NCI-H82 (cell line): ENCODE results near the gene SAE1.
A peak's percentile ranks its signal among the peaks of the same experiment; 100 is the strongest.
"Not testable (repeated sequence)": the region's sequence is repeated elsewhere in the genome, so short reads cannot be mapped to it uniquely, and the experiment has no call there.

Experiments used
- DNase-seq: peaks from one replicate; lab custom pipeline; 2025; lab: John Stamatoyannopoulos, UW

Gene SAE1

GRCh38 chr19:47240996-47241918, 110.6 kb downstream of the SAE1 start:
- peak; percentile 75 for DNase-seq

GRCh38 chr19:47241919-47242577, 111.4 kb downstream of the SAE1 start:
- no peak for DNase-seq

DNA sequence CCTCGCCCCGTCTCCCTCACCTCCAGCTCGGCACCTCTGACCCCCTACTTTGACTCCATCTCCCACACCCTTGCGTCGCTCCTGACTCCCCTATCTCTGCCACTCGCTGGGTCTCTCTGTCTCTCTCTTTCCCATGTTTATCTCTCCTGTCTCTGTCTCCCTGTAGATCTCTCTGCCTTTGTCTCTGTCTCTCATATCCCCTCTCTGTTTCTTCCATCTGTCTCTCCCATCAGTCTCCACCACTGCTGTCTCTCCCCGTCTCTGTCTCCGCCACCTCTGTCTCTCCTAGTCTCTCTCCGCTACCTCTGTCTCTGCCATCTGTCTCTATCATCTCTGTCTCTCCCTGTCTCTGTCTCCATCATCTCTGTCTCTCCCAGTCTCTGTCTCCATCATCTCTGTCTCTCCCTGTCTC, 112.7 kb downstream of the SAE1 start:
- DNase-seq = no peak

DNA sequence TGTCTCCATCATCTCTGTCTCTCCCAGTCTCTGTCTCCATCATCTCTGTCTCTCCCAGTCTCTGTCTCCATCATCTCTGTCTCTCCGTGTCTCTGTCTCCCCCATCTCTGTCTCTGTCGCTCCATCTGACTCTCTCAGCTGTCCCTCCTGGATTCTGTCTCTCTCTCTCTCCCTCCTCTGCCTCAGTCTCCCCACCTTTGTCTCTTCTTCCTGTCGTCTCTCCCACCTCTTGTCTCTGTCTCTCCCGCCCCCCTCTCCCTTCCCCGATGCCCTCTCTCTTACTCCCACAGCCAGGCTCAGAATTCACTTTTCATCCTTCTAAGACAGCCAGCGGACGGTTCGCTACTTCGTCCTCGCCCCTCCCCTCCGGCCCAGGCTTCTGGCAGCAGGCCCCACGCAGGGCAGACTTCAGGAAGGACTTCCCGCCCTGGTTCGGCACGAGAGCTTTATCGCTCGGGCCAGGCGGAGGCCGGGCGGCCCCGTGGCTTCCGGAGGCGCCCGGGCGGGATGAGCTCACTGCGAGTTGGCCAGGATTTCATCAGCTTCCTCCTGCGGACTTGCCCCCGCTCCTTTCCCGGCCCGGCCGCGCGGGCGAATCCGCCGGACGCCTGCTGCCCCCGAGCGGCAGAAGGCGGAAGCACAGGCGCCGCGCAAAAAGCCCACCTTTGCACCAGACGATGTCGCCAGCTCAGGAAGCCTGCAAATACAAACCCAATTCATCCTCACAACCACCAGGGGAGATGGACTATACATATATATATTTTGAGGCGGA, 113.3 kb downstream of the SAE1 start:
- DNase-seq = peak; percentile 94

DNA sequence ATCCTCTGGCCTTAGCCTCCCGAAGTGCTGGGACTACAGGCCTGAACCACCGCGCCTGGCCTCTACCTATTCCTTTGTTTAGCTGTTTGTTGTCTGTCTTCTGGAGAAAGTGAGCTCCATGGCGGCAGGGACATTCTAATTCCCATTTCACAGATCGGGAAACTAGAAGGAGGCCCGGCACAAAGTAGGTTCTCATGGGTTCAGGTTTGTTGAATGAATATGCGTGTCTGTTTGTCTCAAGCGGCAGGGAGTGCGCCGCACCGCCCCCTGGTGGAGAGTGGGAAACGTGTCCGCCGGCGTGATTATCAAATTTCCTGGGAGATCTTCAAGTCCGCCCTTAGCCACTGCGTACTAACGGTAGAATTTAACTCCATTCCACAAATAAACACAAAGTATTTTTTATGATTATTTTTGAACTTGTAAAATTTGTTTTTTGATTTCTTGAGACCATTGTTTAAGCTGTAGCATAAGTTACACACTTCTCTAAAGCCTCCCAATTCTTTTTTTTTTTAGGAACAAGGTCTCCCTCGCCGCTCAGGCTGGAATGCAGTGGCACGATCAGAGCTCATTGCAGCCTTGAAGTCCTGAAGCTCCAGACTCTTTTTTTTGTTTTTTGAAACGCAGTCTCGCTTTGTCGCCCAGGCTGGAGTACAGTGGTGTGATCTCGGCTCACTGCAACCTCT, 116.8 kb downstream of the SAE1 start:
- DNase-seq = peak; percentile 82

DNA sequence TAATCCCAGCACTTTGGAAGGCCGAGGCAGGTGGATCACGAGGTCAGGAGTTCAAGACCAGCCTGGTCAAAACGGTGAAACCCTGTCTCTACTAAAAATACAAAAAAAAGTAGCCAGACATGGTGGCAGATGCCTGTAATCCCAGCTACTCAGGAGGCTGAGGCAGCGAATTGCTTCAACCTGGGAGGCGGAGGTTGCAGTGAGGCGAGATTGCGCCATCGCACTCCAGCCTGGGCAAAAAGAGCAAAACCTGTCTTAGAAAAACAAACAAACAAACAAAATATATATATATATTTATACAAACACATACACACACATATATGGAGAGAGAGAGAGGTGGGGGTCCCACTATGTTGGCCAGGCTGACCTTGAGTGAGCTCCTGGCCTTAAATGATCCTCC, 122.4 kb downstream of the SAE1 start:
- DNase-seq = not testable (repeated sequence)

DNA sequence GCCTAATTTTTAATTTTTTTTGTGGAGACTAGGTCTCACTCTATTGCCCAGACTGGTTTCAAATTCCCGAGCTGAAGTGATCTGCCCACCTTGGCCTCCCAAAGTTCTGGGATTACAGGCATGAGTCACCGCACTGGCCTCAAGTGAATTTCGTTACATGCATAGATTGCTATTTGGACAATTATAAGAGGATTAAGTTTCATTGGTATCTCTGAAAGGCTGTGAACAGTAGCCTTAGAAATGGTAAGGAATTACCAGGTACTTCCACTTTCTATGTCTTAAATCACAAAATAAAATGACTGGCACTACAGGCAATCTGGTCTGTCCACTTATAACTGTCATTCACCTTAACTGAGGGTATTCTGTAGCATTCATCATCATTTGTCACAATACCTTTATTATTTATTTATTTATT, 122.8 kb downstream of the SAE1 start:
- peak; percentile 58 for DNase-seq

DNA sequence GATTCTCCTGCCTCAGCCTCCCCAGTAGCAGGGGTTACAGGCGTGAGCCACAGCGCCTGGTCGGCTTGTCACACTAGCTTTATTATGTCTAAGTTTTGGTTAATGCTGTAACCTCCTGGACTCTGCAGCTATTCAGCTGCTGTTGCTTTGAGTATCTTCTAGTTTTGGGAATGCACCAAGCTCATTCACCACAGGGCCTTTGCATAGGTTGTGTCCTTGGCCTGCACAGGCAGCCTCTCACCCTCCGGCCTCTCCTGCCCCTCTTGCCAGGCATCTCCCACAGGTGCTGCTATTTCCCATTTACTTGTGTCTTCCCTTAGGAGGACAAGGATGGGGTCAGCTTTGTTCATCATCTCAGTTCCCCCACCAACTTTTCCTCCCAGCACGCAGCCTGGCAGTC, 123.3 kb downstream of the SAE1 start:
- no peak for DNase-seq

DNA sequence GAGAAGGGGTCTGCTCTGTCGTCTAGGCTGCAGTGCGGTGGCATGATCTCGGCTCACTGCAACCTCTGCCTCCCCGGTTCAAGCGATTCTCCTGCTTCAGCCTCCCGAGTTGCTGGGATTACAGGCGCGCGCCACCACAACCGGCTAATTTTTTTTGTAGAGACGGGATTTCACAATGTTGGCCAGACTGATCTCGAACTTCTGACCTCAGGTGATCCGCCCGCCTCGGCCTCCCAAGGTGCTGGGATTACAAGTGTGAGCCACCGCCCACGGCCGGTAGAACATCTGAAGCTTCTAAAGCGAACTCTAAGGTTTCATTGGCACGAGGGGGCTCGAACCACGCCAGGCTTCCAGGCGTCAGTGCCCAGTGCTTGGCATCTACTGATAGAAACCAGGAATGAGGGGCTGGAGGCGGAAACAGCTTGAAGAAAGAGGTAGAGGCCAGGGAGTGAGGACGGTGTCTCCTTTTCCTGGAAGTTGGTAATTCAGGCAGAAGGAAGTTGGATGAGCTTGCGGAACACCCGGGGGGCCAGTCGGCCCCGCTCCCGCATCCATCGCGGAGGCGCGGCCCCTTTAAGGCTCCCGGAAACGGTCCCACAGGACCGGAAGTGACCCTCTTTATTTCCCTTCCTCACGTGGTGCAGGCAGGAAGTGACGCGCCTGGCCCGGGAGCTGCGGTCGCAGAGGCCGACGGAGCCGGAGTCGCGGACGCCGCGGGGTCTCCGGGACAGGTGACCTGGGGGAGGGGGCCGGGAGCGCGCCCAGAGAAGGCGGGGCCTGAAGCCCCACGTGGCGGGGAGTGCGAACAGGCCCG, 125.5 kb downstream of the SAE1 start, which contains the start of gene CCDC9:
Gene CCDC9, plus strand, starts transcription at position 647 of the 814 bp plus-strand sequence. CDS start 1,876 bp downstream, outside the sequence.
- DNase-seq = peak; percentile 99

- peak; percentile 100 for DNase-seq
Measured at GRCh38 chr19:47256693-47257410, 126.2 kb downstream of the SAE1 start.

DNA sequence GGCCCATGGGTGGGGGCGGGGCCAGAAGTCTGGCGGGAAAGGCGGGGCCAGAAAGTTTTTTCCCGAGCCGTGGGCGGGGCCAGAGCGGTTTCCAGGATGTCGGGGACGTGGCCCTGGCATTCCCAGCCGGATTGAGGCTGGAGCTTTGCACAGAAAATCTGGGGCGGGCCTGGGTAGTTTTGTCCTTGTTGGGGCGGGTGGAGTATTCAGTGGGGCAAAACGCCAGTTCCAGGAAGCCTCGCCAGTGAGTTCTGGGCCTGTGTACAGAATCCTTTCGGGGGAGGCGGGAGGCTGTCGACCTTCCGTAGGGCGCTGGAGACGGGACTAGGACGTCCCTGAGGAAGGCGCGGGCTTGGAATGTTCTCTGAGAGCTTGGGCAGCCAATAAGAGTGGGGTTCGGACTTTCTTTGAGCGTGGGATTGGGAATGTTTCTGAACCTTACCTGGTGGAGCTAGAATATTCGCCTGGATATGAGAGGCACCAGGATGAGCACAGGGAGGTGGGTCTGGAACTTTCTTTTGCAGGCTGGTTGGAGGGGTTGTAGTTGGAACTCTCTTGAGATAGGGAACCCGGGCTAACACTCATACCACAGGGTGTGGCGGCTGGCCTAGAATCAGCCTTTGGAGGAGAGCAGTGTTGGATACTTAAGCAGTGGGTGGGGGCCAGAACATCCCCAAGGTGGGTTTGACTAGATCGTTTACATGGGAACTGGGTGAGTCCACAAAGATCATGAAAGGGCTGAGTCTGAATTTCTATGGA, 127.0 kb downstream of the SAE1 start:
- DNase-seq = no peak

GRCh38 chr19:47258434-47258833, 127.8 kb downstream of the SAE1 start:
- DNase-seq = no peak

DNA sequence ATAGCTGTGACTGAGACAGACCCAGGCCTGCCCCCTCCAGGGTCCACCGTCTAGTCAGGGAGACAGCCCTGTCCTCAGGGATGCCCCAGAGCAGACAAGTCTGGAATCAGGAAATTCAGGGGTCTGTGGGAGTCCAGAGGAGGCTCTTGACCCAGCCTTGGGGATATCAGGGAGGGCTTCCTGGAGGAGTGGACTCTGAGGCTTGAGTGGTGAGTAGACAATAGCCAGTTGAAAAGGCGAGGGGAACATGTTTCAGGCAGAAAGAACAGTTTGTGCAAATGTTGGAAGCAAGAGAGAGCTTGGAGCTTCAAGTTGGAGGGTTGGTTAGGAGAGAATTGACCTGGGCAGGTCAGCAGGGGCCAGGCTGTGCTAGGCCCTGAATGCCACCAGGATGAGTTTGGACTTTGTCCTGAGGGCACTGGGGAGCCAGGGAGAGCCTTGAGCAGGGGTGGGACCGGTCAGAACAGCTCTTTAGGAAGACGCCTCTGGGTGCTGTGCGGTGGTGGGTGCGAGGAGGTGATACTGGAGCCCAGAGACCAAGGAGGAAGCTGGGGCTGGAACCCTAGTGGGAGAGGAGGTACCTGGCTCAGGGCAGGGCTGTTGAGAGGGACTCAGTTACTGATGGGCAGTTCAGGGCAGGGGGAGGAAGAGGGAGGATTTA, 128.4 kb downstream of the SAE1 start:
- no peak for DNase-seq
